Measurements from ENCODE around the gene KLF18. TPM values are rescaled to one million over a fixed set of nuclear protein-coding genes. Genes with fewer than 3 reads are reported as not detected.
"Not testable (repeated sequence)": the region's sequence is repeated elsewhere in the genome, so short reads cannot be mapped to it uniquely, and the experiment has no call there.

Gene KLF18
- not detected for total RNA-seq
- long read RNA-seq = 0 reads

- intact Hi-C loops (cut with DNase I) = no loop called here
- ATAC-seq (no peak), DNase-seq (no peak)
These were observed at the start of gene KLF18 for GRCh38 chr1:44141531-44141930. TSS of gene KLF18 (minus strand) at chr1:44141631. CDS start at chr1:44141631, 0 bp downstream.

- DNase-seq = no peak
- ATAC-seq = no peak
- intact Hi-C loops (cut with DNase I) = no loop called here
These were observed 33.2 kb upstream of the KLF18 start for GRCh38 chr1:44174630-44175029.

GRCh38 chr1:44170281-44170823 lies 28.9 kb upstream of the KLF18 start:
- intact Hi-C loops (cut with DNase I) = no loop called here
- DNase-seq = no peak
- ATAC-seq = no peak

GRCh38 chr1:44168520-44169098 lies 27.2 kb upstream of the KLF18 start:
- intact Hi-C loops (cut with DNase I) = no loop called here
- DNase-seq = no peak
- no peak for ATAC-seq

- intact Hi-C loops (cut with DNase I) = no loop called here
- ATAC-seq = no peak
- no peak for DNase-seq
These were observed 20.1 kb upstream of the KLF18 start for GRCh38 chr1:44161546-44161945.

- ATAC-seq (no peak), DNase-seq (no peak)
- intact Hi-C loops (cut with DNase I) = no loop called here
These were observed 17.4 kb upstream of the KLF18 start for GRCh38 chr1:44158871-44159270.

GRCh38 chr1:44157903-44158302 lies 16.5 kb upstream of the KLF18 start:
- ATAC-seq (no peak), DNase-seq (no peak)
- intact Hi-C loops (cut with DNase I) = no loop called here

GRCh38 chr1:44154049-44154448 lies 12.6 kb upstream of the KLF18 start:
- ATAC-seq = no peak
- no peak for DNase-seq
- intact Hi-C loops (cut with DNase I) = no loop called here

- no peak for DNase-seq
- ATAC-seq = no peak
- intact Hi-C loops (cut with DNase I) = no loop called here
These were observed 11.3 kb upstream of the KLF18 start for GRCh38 chr1:44152692-44153091.

- ATAC-seq (no peak), DNase-seq (no peak)
- intact Hi-C loops (cut with DNase I) = no loop called here
These were observed 10.4 kb upstream of the KLF18 start for GRCh38 chr1:44151808-44152207.

- DNase-seq = no peak
- ATAC-seq = no peak
- intact Hi-C loops (cut with DNase I) = no loop called here
These were observed 9.9 kb upstream of the KLF18 start for GRCh38 chr1:44151332-44151731.

- intact Hi-C loops (cut with DNase I) = no loop called here
- ATAC-seq (no peak), DNase-seq (no peak)
These were observed 6.2 kb upstream of the KLF18 start for GRCh38 chr1:44147582-44147981.

GRCh38 chr1:44146536-44147361 lies 5.3 kb upstream of the KLF18 start:
- intact Hi-C loops (cut with DNase I) = no loop called here
- ATAC-seq (no peak), DNase-seq (no peak)

GRCh38 chr1:44144962-44145756 lies 3.7 kb upstream of the KLF18 start:
- intact Hi-C loops (cut with DNase I) = no loop called here

GRCh38 chr1:44139565-44139964 lies 1.9 kb downstream of the KLF18 start:
- intact Hi-C loops (cut with DNase I); ATAC-seq; DNase-seq: not testable (repeated sequence)

More at GRCh38 chr1:44144962-44145756, 3.7 kb upstream of the KLF18 start:
- no peak for DNase-seq
- no peak for ATAC-seq

GRCh38 chr1:44138239-44138638 lies 3.2 kb downstream of the KLF18 start:
- intact Hi-C loops (cut with DNase I) = no loop called here
- DNase-seq = no peak
- no peak for ATAC-seq

GRCh38 chr1:44135886-44136285 lies 5.5 kb downstream of the KLF18 start:
- ATAC-seq (no peak), DNase-seq (no peak)
- intact Hi-C loops (cut with DNase I) = no loop called here

- intact Hi-C loops (cut with DNase I) = no loop called here
- DNase-seq (no peak), ATAC-seq (no peak)
These were observed 7.1 kb downstream of the KLF18 start for GRCh38 chr1:44134071-44134920.

- ATAC-seq = no peak
- intact Hi-C loops (cut with DNase I) = no loop called here
- no peak for DNase-seq
These were observed 10.0 kb downstream of the KLF18 start for GRCh38 chr1:44131411-44131810.
